Esophagus muscularis mucosa (tissue), 4 donors: ENCODE data around the gene IFT20. TPM values are rescaled to one million over a fixed set of nuclear protein-coding genes. Genes with fewer than 3 reads are reported as not detected.

ENCODE experiments used
- DNase-seq: peaks from one replicate; pipeline ENCODE4 v3.0.0-alpha.2; 2017; ENCODE audit errors: extremely low spot score
- H3K27ac ChIP-seq, 4 donors: fragments of 200-600 bp; sonication (generic); replicated peaks in 1 of 4; 1 replicate in 3 of 4; 2 replicates in 1 of 4; pipeline ENCODE4 v1.5.1; 2016 to 2019; ENCODE audit warnings: mild to moderate bottlenecking in 1 of 4
- H3K27me3 ChIP-seq, 4 donors: fragments of 200-600 bp; sonication (generic); one replicate each; pipeline versions ENCODE4 v1.5.1 to v1.6.0; 2016 to 2019
- H3K36me3 ChIP-seq, 4 donors: fragments of 200-600 bp; sonication (generic); one replicate each; pipeline ENCODE4 v1.5.1; 2016 to 2019
- H3K4me1 ChIP-seq, 4 donors: fragments of 200-600 bp; sonication (generic); one replicate each; pipeline ENCODE4 v1.5.1; 2016 to 2019
- H3K4me3 ChIP-seq, 4 donors: fragments of 200-600 bp; sonication (generic); 1 replicate in 2 of 4; 2 replicates in 2 of 4; pipeline ENCODE4 v1.5.1; 2016 to 2019; ENCODE audit warnings: mild to moderate bottlenecking in 4 of 4, moderate library complexity in 1 of 4
- H3K9me3 ChIP-seq, 4 donors: fragments of 200-600 bp; sonication (generic); 1 replicate in 3 of 4; 2 replicates in 1 of 4; pipeline ENCODE4 v1.5.1; 2016 to 2019
- CTCF ChIP-seq, 3 experiments: fragments of 200-600 bp in 2 of 3; fragments of 450-650 bp in 1 of 3; sonication (generic) in 2 of 3; IDR thresholded peaks; one replicate each; pipeline ENCODE4 v1.5.1; 2017 to 2019; ENCODE audit warnings: antibody characterized with exemption in 3 of 3, mild to moderate bottlenecking in 2 of 3, moderate library complexity in 1 of 3
- EP300 ChIP-seq: sonication (generic); formaldehyde crosslinking; IDR thresholded peaks from one replicate; pipeline ENCODE4 v1.6.1; 2017; ENCODE audit warnings: antibody characterized with exemption
- POLR2A ChIP-seq: fragments of 450-650 bp; IDR thresholded peaks from one replicate; pipeline ENCODE4 v1.6.1; 2017; ENCODE audit warnings: antibody characterized with exemption, moderate library complexity, mild to moderate bottlenecking, low read depth
- POLR2AphosphoS5 ChIP-seq, 2 donors: sonication (generic); formaldehyde crosslinking; IDR thresholded peaks; one replicate each; pipeline ENCODE4 v1.6.1; 2017; ENCODE audit warnings: antibody characterized with exemption in 2 of 2
- WGBS: methylation state at CpG from one replicate; pipeline ENCODE4 v1.1.5; 2018; 5-methylcytosine and 5-hydroxymethylcytosine counted together
- intact Hi-C: fragments of 100-400 bp; cut with DNase I; formaldehyde crosslinking; loops from one replicate; pipeline ENCODE4 v1.15.1; 2023
- total RNA-seq, 4 donors: library from RNA; depleted of rRNA; stranded (reverse); fragments of >200 nt; gene quantifications; one replicate each; pipeline versions ENCODE4 v1.1.0 to v1.2.1, GENCODE V29; 2016

The IFT20 gene
- total RNA-seq, 4 donors from 2014 or later = 41.3 to 63.5 (median 47.0) TPM

GRCh38 chr17:28285965-28286364 lies 49.3 kb downstream of the IFT20 start:
- H3K4me3 ChIP-seq = no peak overlapping the region
- H3K4me1 ChIP-seq = no peaks in the 10 kb centered on the region
- no peaks in the 10 kb centered on the region for H3K27me3 ChIP-seq
- 99% methylated on average over 2 of the region's 2 CpGs for WGBS
- TF ChIP-seq CTCF (IDR thresholded peaks at IDR 0.05) = no peak
- no peak for TF ChIP-seq EP300
- TF ChIP-seq POLR2A = no peak
- TF ChIP-seq POLR2AphosphoS5 (IDR thresholded peaks at IDR 0.05) = no peak
- H3K27ac ChIP-seq = no peak overlapping the region
- no peaks in the 10 kb centered on the region for H3K9me3 ChIP-seq
- intact Hi-C loops = no loop called here
- H3K36me3 ChIP-seq = no peaks in the 10 kb centered on the region
- peak; percentile 47 for DNase-seq

- Histone ChIP-seq H3K4me3 (no peak overlapping the region), H3K36me3 (no peaks in the 10 kb centered on the region), H3K9me3 (no peaks in the 10 kb centered on the region), H3K4me1 (no peaks in the 10 kb centered on the region), H3K27ac (no peak overlapping the region), H3K27me3 (no peaks in the 10 kb centered on the region)
- TF ChIP-seq EP300 (no peak), POLR2A (no peak), CTCF (IDR thresholded peaks at IDR 0.05) (no peak), POLR2AphosphoS5 (IDR thresholded peaks at IDR 0.05) (no peak)
- intact Hi-C loops = no loop called here
- no peak for DNase-seq
- 68% methylated on average over 7 of the region's 7 CpGs for WGBS
These were observed 52.7 kb downstream of the IFT20 start for GRCh38 chr17:28282596-28282995.

- no peak overlapping the region for H3K4me3 ChIP-seq
- no peaks in the 10 kb centered on the region for H3K36me3 ChIP-seq
These were observed 54.4 kb downstream of the IFT20 start for GRCh38 chr17:28280826-28281225.

GRCh38 chr17:28279411-28279810 lies 55.9 kb downstream of the IFT20 start:
- 83% methylated on average over 6 of the region's 6 CpGs for WGBS
- no peak for DNase-seq
- no peak overlapping the region for H3K4me3 ChIP-seq
- H3K27me3 ChIP-seq = peaks cover 0 to 13% (median 0%) of the 10 kb centered on the region in 4 donors
- TF ChIP-seq POLR2AphosphoS5 (IDR thresholded peaks at IDR 0.05) = no peak
- no peak for TF ChIP-seq CTCF (IDR thresholded peaks at IDR 0.05)
- TF ChIP-seq EP300 = peak; percentile 4
- TF ChIP-seq POLR2A = no peak
- intact Hi-C loops = no loop called here
- H3K4me1 ChIP-seq = no peaks in the 10 kb centered on the region
- no peaks in the 10 kb centered on the region for H3K36me3 ChIP-seq
- H3K27ac ChIP-seq = no peak overlapping the region
- H3K9me3 ChIP-seq = no peaks in the 10 kb centered on the region

More at GRCh38 chr17:28280826-28281225, 54.4 kb downstream of the IFT20 start:
- WGBS = 86% methylated on average over 3 of the region's 3 CpGs
- intact Hi-C loops = no loop called here
- Histone ChIP-seq H3K4me1 (no peaks in the 10 kb centered on the region), H3K27ac (no peak overlapping the region), H3K9me3 (no peaks in the 10 kb centered on the region), H3K27me3 (peaks cover 0 to 13% (median 0%) of the 10 kb centered on the region in 4 donors)
- no peak for DNase-seq
- TF ChIP-seq POLR2A (no peak), EP300 (no peak), POLR2AphosphoS5 (IDR thresholded peaks at IDR 0.05) (no peak), CTCF (IDR thresholded peaks at IDR 0.05) (no peak)

Other genes with a start within 250 kb of the IFT20 start
- 10 to 100 TPM in 3 of 4 donors, 1 to 10 TPM in 1; 5.8 to 10.8 (median 10.1) TPM for gene TMEM97, start 16.3 kb downstream of the IFT20 start, total RNA-seq
- 10 to 100 TPM; 23.7 to 43.8 (median 34.8) TPM for gene TNFAIP1, start 289 bp upstream of the IFT20 start, total RNA-seq
- 10 to 100 TPM; 67.7 to 97.5 (median 81.4) TPM for gene POLDIP2, start 22.1 kb upstream of the IFT20 start, total RNA-seq
- not detected for gene SEBOX, start 29.7 kb upstream of the IFT20 start, total RNA-seq
- gene VTN, start 34.8 kb upstream of the IFT20 start, total RNA-seq = 1 to 10 TPM in 1 of 4 donors, under 1 TPM in 3; under 0.01 to 1.3 (median 0.58) TPM
- 10 to 100 TPM in 3 of 4 donors, 1 to 10 TPM in 1; 8.3 to 24.9 (median 13.8) TPM for gene SARM1, start 36.2 kb upstream of the IFT20 start, total RNA-seq
- 1 to 10 TPM; 4.6 to 9.6 (median 7.4) TPM for gene SLC46A1, start 70.7 kb upstream of the IFT20 start, total RNA-seq
- not detected for gene SLC13A2, start 138.2 kb upstream of the IFT20 start, total RNA-seq
- not detected for gene FOXN1, start 170.9 kb upstream of the IFT20 start, total RNA-seq
- gene UNC119, start 217.2 kb upstream of the IFT20 start, total RNA-seq = 10 to 100 TPM; 16.1 to 36.3 (median 23.2) TPM
- 10 to 100 TPM; 41.9 to 55.5 (median 47.2) TPM for gene PIGS, start 236.1 kb upstream of the IFT20 start, total RNA-seq
- 10 to 100 TPM; 21.6 to 49.5 (median 27.5) TPM for gene ALDOC, start 241.4 kb upstream of the IFT20 start, total RNA-seq